Neural progenitor cell (in vitro differentiated cells): Measurements from ENCODE around the gene PRODH2.

Source experiments
- CTCF ChIP-seq: fragments of 200-600 bp; sonication (generic); IDR thresholded peaks from 2 replicates; pipeline ENCODE4 v1.5.1; 2017; ENCODE audit warnings: antibody characterized with exemption, mild to moderate bottlenecking
- EZH2 ChIP-seq: fragments of 200-600 bp; sonication (generic); IDR thresholded peaks from 2 replicates; pipeline ENCODE4 v1.6.1; 2017; ENCODE audit warnings: antibody characterized with exemption, mild to moderate bottlenecking, moderate library complexity

DNA sequence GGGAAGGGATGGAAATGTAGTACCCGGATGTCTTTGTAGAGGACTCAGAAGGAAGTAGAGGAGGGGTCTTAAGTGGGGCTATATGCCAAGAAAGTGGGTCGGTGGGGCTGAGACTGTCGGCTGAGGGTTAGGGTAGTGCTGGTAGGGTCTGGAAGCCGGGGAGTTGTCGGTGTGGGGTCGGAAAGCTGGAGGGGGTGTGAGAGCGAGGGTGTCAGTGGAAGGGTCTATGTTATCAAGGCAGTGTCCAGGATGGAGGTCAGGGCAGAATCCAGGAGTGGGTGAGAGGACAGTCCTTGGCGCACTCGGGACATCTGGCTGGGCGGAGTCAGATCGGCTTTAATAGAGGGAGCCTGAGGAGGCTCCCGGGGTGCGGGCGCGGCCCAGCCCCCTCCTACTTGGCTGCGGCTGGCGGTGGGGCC, 57.5 kb downstream of the PRODH2 start:
- TF ChIP-seq CTCF (no peak), EZH2 (no peak)
